ENCODE measurements around the gene CACNA1H.
"Not testable (repeated sequence)": the region's sequence is repeated elsewhere in the genome, so short reads cannot be mapped to it uniquely, and the experiment has no call there.

Gene CACNA1H

GRCh38 chr16:1192384-1193073, 39.6 kb downstream of the CACNA1H start:
- DNase-seq (ENCODE audit: low read depth in 2 of 2), result no peak

- no peak for DNase-seq (ENCODE audit: low read depth in 2 of 2)
These were observed 40.4 kb downstream of the CACNA1H start for GRCh38 chr16:1193143-1193824.

- DNase-seq (ENCODE audit: low read depth in 2 of 2), result no peak
These were observed 41.1 kb downstream of the CACNA1H start for GRCh38 chr16:1193825-1194581.

- no peak for DNase-seq (ENCODE audit: low read depth in 2 of 2)
These were observed 41.9 kb downstream of the CACNA1H start for GRCh38 chr16:1194665-1195392.

GRCh38 chr16:1195393-1195666, 42.4 kb downstream of the CACNA1H start:
- no peak for DNase-seq (ENCODE audit: low read depth in 2 of 2)

- DNase-seq (ENCODE audit: low read depth in 2 of 2), result no peak
These were observed 43.6 kb downstream of the CACNA1H start for GRCh38 chr16:1196494-1196893.

- no peak for DNase-seq (ENCODE audit: low read depth in 2 of 2)
These were observed 44.4 kb downstream of the CACNA1H start for GRCh38 chr16:1197237-1197866.

- no peak for DNase-seq (ENCODE audit: low read depth in 2 of 2)
These were observed 45.3 kb downstream of the CACNA1H start for GRCh38 chr16:1198194-1198593.

- not testable (repeated sequence) for DNase-seq (ENCODE audit: low read depth in 2 of 2)
These were observed 45.9 kb downstream of the CACNA1H start for GRCh38 chr16:1198671-1199346.

GRCh38 chr16:1199347-1200013, 46.6 kb downstream of the CACNA1H start:
- DNase-seq (ENCODE audit: low read depth in 2 of 2), result no peak

- no peak for DNase-seq (ENCODE audit: low read depth in 2 of 2)
These were observed 47.2 kb downstream of the CACNA1H start for GRCh38 chr16:1200014-1200627.

- DNase-seq (ENCODE audit: low read depth in 2 of 2), result no peak
These were observed 48.5 kb downstream of the CACNA1H start for GRCh38 chr16:1201444-1201843.

GRCh38 chr16:1202274-1202673, 49.4 kb downstream of the CACNA1H start:
- DNase-seq (ENCODE audit: low read depth in 2 of 2), result no peak

- DNase-seq (ENCODE audit: low read depth in 2 of 2), result no peak
These were observed 52.0 kb downstream of the CACNA1H start for GRCh38 chr16:1204933-1205332.

- no peak for DNase-seq (ENCODE audit: low read depth in 2 of 2)
These were observed 53.4 kb downstream of the CACNA1H start for GRCh38 chr16:1206326-1206725.

- no peak for DNase-seq (ENCODE audit: low read depth in 2 of 2)
These were observed 53.9 kb downstream of the CACNA1H start for GRCh38 chr16:1206786-1207185.

GRCh38 chr16:1208239-1208830, 55.4 kb downstream of the CACNA1H start:
- no peak for DNase-seq (ENCODE audit: low read depth in 2 of 2)

- DNase-seq (ENCODE audit: low read depth in 2 of 2), result no peak
These were observed 56.2 kb downstream of the CACNA1H start for GRCh38 chr16:1209081-1209480.

- DNase-seq (ENCODE audit: low read depth in 2 of 2), result no peak
These were observed 57.6 kb downstream of the CACNA1H start for GRCh38 chr16:1210461-1210860.

All from fibroblast of skin of left quadriceps (primary cell).